ENCODE results near the gene MATN1. TPM values are rescaled to one million over a fixed set of nuclear protein-coding genes. Genes with fewer than 3 reads are reported as not detected.

MATN1 gene
- total RNA-seq, 1 experiment from 2014 or later = not detected

- Histone ChIP-seq H3K4me1 (no peaks in the 10 kb centered on the region), H3K27me3 (replicated peaks; ENCODE audit: control insufficient read depth, insufficient read depth, low read length) (no peaks in the 10 kb centered on the region), H3K36me3 (ENCODE audit: control insufficient read depth, insufficient read depth, low read length) (no peaks in the 10 kb centered on the region), H3K9me3 (no peaks in the 10 kb centered on the region), H3K4me3 (ENCODE audit: low read depth, low read length) (no peak overlapping the region)
- Mint-ChIP-seq H3K36me3 (ENCODE audit: insufficient read depth, unreplicated experiment) (no peaks in the 10 kb centered on the region), H3K9me3 (ENCODE audit: unreplicated experiment) (no peaks in the 10 kb centered on the region), H3K4me1 (ENCODE audit: low read depth, unreplicated experiment) (no peaks in the 10 kb centered on the region), H3K27me3 (ENCODE audit: insufficient read depth, unreplicated experiment) (no peaks in the 10 kb centered on the region), H3K27ac (ENCODE audit: unreplicated experiment) (no peak overlapping the region), H3K4me3 (ENCODE audit: unreplicated experiment) (no peak overlapping the region)
- intact Hi-C loops (cut with micrococcal nuclease; ENCODE audit: unreplicated experiment) = no loop called here
- no peak for TF ChIP-seq CTCF (IDR thresholded peaks at IDR 0.05; ENCODE audit: insufficient read depth in 1 of 2, low read depth in 1 of 2, low read length in 1 of 2, severe bottlenecking in 1 of 2, unreplicated experiment in 1 of 2)
- DNase-seq = no peak
- BruUV-seq (replicated peaks) = no TSS peak
- ChIA-PET POLR2A (no interaction called here), CTCF (interaction anchor here (1.3 kb wide), 1 partner anchor 52 kb away, joined by 8 read pairs; no protein-coding TSS in a partner anchor)
Measured at GRCh38 chr1:30727824-30728223, 4.4 kb upstream of the MATN1 start.

DNA sequence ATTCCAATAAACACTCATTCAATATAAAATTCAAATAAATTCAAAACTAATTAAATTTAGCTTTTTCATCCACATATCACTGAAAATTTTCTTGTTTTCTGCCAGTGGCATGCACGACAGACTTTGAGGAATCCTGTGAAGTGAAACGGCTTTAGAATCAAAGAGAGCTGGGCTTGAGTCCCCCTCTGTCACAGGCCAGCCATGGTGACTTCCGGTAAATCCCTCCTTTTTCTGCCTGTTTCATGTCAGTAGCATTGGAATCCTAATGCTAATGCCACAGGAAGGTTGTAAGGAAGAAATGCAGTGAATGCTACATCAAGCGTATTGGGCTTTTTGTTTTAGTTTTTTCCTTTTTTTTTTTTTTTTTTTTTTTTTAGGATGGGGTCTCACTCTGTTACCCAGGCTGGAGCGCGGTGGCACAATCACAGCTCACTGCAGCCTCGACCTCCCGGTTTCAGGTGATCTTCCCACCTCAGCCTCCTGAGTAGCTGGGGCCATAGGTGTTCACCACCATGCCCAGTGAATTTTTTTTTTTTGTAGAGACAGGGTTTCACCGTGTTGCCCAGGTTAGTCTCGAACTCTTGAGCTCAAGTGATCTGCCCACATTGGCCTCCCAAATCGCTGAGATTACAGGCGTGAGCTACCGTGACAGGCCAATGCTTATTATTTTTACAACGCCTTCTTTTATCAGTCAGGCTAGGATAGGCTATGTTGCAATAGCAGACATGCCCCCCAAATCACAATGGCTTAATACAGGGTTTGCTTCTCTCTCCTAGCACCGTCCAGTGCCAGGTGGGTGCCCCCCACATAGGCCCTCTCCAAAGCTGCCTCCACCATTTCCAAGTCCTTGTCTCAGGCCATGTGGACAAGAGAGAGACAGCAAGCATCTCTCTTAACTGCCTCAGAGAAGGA is 3.6 kb upstream of the MATN1 start:
- CTCF ChIA-PET = interaction anchor here (0.6 to 1.3 kb wide), 2 partner anchors 53 to 792 kb away, joined by 3 to 8 read pairs; no protein-coding TSS in a partner anchor
- no peak for TF ChIP-seq CTCF (IDR thresholded peaks at IDR 0.05; ENCODE audit: insufficient read depth in 1 of 2, low read depth in 1 of 2, low read length in 1 of 2, severe bottlenecking in 1 of 2, unreplicated experiment in 1 of 2)
- H3K4me1 ChIP-seq = no peaks in the 10 kb centered on the region
- H3K9me3 Mint-ChIP-seq (ENCODE audit: unreplicated experiment) = no peaks in the 10 kb centered on the region
- H3K27me3 ChIP-seq (replicated peaks; ENCODE audit: control insufficient read depth, insufficient read depth, low read length) = no peaks in the 10 kb centered on the region
- BruUV-seq (replicated peaks) = no TSS peak
- H3K36me3 Mint-ChIP-seq (ENCODE audit: insufficient read depth, unreplicated experiment) = no peaks in the 10 kb centered on the region
- H3K4me1 Mint-ChIP-seq (ENCODE audit: low read depth, unreplicated experiment) = no peaks in the 10 kb centered on the region
- intact Hi-C loops (cut with micrococcal nuclease; ENCODE audit: unreplicated experiment) = no loop called here
- no peak overlapping the region for H3K4me3 Mint-ChIP-seq (ENCODE audit: unreplicated experiment)
- H3K9me3 ChIP-seq = no peaks in the 10 kb centered on the region
- no peaks in the 10 kb centered on the region for H3K36me3 ChIP-seq (ENCODE audit: control insufficient read depth, insufficient read depth, low read length)
- H3K27ac Mint-ChIP-seq (ENCODE audit: unreplicated experiment) = no peak overlapping the region
- POLR2A ChIA-PET = no interaction called here
- no peak for DNase-seq
- H3K27me3 Mint-ChIP-seq (ENCODE audit: insufficient read depth, unreplicated experiment) = no peaks in the 10 kb centered on the region
- no peak overlapping the region for H3K4me3 ChIP-seq (ENCODE audit: low read depth, low read length)

- intact Hi-C loops (cut with micrococcal nuclease; ENCODE audit: unreplicated experiment) = no loop called here
- Histone ChIP-seq H3K9me3 (no peaks in the 10 kb centered on the region), H3K27me3 (replicated peaks; ENCODE audit: control insufficient read depth, insufficient read depth, low read length) (no peaks in the 10 kb centered on the region), H3K4me1 (no peaks in the 10 kb centered on the region), H3K4me3 (ENCODE audit: low read depth, low read length) (no peak overlapping the region), H3K36me3 (ENCODE audit: control insufficient read depth, insufficient read depth, low read length) (no peaks in the 10 kb centered on the region)
- no TSS peak for BruUV-seq (replicated peaks)
- no peak overlapping the region for H3K27ac Mint-ChIP-seq (ENCODE audit: unreplicated experiment)
- no peaks in the 10 kb centered on the region for H3K4me1 Mint-ChIP-seq (ENCODE audit: low read depth, unreplicated experiment)
- no peaks in the 10 kb centered on the region for H3K9me3 Mint-ChIP-seq (ENCODE audit: unreplicated experiment)
- no peak for DNase-seq
- H3K27me3 Mint-ChIP-seq (ENCODE audit: insufficient read depth, unreplicated experiment) = no peaks in the 10 kb centered on the region
- CTCF ChIA-PET = no interaction called here
- no peaks in the 10 kb centered on the region for H3K36me3 Mint-ChIP-seq (ENCODE audit: insufficient read depth, unreplicated experiment)
- TF ChIP-seq CTCF (IDR thresholded peaks at IDR 0.05; ENCODE audit: insufficient read depth in 1 of 2, low read depth in 1 of 2, low read length in 1 of 2, severe bottlenecking in 1 of 2, unreplicated experiment in 1 of 2) = no peak
- no peak overlapping the region for H3K4me3 Mint-ChIP-seq (ENCODE audit: unreplicated experiment)
- POLR2A ChIA-PET = no interaction called here
Measured at GRCh38 chr1:30726236-30726635, 2.9 kb upstream of the MATN1 start.
